Right atrium auricular region (tissue), 2 donors: ENCODE measurements around the gene SLC38A11. TPM values are rescaled to one million over a fixed set of nuclear protein-coding genes. Genes with fewer than 3 reads are reported as not detected.

Experiments used
- DNase-seq: peaks from one replicate; pipeline ENCODE4 v3.0.0-alpha.2; 2019; ENCODE audit warnings: low spot score
- H3K27ac ChIP-seq, 2 donors: fragments of 200-600 bp; sonication (generic); 1 replicate in 1 of 2; 2 replicates in 1 of 2; pipeline ENCODE4 v1.5.1; 2016 to 2019
- H3K27me3 ChIP-seq, 2 donors: fragments of 200-600 bp; sonication (generic); one replicate each; pipeline versions ENCODE4 v1.5.1 to v1.6.0; 2017 to 2019
- H3K36me3 ChIP-seq: fragments of 200-600 bp; sonication (generic); one replicate; pipeline ENCODE4 v1.5.1; 2016
- H3K4me1 ChIP-seq, 2 donors: fragments of 200-600 bp; sonication (generic); one replicate each; pipeline versions ENCODE4 v1.5.1 to v1.6.0; 2017 to 2019
- H3K4me3 ChIP-seq, 2 donors: fragments of 200-600 bp; sonication (generic); 1 replicate in 1 of 2; 2 replicates in 1 of 2; pipeline ENCODE4 v1.5.1; 2017 to 2019; ENCODE audit warnings: mild to moderate bottlenecking in 1 of 2, moderate library complexity in 1 of 2
- H3K9me3 ChIP-seq, 2 donors: fragments of 200-600 bp; sonication (generic); one replicate each; pipeline ENCODE4 v1.5.1; 2019
- total RNA-seq, 2 donors: library from RNA; depleted of rRNA; stranded (reverse); fragments of >200 nt; gene quantifications; one replicate each; pipeline ENCODE4 v1.1.0, GENCODE V29; 2016
- TF ChIP-seq, protein P1 (sequence below), 2 donors: fragments of 200-600 bp; sonication (generic); IDR thresholded peaks; one replicate each; pipeline ENCODE4 v1.5.1; 2019; ENCODE audit warnings: antibody characterized with exemption in 2 of 2

Gene SLC38A11
- total RNA-seq, 2 donors from 2014 or later, result 0.74 TPM; not detected in 1

DNA sequence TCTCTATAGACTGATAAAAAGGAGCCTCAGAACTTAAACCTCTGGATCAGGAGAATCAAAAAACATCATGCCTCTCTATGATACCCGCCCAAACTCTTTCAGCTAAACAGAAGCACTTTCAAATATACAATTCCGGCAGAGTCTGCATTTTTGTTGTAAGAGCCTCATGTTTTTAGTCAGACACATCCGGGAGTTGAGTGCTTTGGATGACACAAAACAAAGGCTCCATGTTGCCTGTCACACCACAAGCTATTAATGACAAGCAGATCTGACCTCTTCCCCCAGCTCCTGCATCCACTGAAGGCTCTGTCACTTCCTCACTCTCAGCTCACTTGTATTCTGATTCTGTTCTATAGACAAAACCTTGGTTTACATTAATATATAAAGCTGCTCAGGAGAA is 33.2 kb downstream of the SLC38A11 start:
- TF ChIP-seq, protein P1, sequence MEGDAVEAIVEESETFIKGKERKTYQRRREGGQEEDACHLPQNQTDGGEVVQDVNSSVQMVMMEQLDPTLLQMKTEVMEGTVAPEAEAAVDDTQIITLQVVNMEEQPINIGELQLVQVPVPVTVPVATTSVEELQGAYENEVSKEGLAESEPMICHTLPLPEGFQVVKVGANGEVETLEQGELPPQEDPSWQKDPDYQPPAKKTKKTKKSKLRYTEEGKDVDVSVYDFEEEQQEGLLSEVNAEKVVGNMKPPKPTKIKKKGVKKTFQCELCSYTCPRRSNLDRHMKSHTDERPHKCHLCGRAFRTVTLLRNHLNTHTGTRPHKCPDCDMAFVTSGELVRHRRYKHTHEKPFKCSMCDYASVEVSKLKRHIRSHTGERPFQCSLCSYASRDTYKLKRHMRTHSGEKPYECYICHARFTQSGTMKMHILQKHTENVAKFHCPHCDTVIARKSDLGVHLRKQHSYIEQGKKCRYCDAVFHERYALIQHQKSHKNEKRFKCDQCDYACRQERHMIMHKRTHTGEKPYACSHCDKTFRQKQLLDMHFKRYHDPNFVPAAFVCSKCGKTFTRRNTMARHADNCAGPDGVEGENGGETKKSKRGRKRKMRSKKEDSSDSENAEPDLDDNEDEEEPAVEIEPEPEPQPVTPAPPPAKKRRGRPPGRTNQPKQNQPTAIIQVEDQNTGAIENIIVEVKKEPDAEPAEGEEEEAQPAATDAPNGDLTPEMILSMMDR (IDR thresholded peaks at IDR 0.05), result no peak
- no peak for DNase-seq
- H3K4me1 ChIP-seq, result no peaks in the 10 kb centered on the region
- no peak overlapping the region for H3K4me3 ChIP-seq
- no peaks in the 10 kb centered on the region for H3K36me3 ChIP-seq
- H3K27ac ChIP-seq, result no peak overlapping the region
- no peaks in the 10 kb centered on the region for H3K27me3 ChIP-seq
- H3K9me3 ChIP-seq, result no peaks in the 10 kb centered on the region

DNA sequence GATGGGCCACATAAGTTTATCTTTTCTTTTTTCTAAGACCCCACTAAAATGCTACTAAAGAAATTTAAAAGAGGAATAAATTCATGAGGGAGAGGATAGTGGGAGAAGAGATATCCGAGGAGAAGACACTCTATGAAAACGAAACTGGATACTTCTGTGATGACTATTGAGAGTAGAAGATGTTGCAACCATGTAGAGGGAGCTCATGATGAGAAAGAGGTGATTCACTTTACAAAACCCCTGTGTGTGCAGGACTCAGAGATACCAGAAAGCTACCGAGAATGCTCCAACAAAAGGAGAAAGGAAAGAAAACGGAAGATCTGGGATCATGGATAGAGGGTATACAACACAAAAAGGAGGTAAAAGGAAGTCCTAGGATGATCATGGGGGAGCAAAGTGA is 34.9 kb downstream of the SLC38A11 start:
- Histone ChIP-seq H3K36me3 (no peaks in the 10 kb centered on the region), H3K4me1 (no peaks in the 10 kb centered on the region), H3K9me3 (no peaks in the 10 kb centered on the region), H3K4me3 (no peak overlapping the region), H3K27ac (no peak overlapping the region), H3K27me3 (no peaks in the 10 kb centered on the region)
- TF ChIP-seq, protein P1 (IDR thresholded peaks at IDR 0.05), result no peak
- DNase-seq, result no peak

DNA sequence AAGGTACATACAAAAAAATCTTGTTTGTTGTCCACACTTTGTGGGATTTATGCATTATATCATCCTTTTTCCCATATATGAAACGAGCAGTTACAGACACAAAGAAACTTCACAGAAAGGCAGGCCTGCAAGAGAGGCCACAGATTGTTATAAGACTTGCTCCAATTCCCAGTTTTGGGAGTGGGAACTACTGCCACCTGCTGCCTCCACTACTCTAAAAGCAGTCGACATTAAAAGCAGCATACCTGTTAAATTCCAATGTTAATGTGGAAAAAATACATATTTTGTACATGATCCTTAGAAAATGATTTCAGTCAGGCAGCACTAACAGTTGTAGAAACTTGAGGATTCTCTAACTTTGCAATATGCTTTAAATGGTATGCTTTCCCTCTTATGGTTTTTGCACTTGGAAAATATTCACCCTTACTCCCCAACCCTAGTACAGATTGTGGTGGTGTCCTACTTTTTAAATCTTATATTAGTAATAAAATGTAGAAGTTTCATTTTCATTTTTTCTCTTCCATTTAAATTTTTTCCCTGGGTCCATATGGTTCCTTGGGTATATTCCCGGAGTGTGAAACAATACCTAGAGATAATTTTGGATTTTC is 37.9 kb downstream of the SLC38A11 start:
- Histone ChIP-seq H3K4me3 (no peak overlapping the region), H3K4me1 (peaks cover 0 to 13% of the 10 kb centered on the region in 2 donors), H3K27ac (no peak overlapping the region), H3K9me3 (no peaks in the 10 kb centered on the region), H3K27me3 (no peaks in the 10 kb centered on the region), H3K36me3 (no peaks in the 10 kb centered on the region)
- TF ChIP-seq, protein P1 (IDR thresholded peaks at IDR 0.05), result peak; percentile 52 to 72
- no peak for DNase-seq

DNA sequence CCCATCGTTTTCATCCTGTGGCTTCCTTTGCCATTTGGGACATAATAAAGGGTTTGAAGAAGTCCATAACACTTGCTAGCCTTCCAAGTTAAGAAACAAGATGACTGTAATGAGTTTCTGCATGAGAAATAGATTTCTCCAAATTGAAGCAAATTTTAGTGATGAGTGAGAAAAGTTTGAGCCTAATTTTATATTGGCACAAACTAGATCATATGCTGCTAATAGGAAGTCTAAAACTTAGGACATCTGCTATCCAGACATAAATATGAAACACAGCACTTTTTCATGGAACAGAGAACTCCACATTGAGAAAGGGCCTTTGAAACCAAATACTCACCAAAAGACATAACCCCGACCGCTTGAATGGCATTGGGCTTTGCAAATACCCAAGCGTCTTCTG is 39.8 kb downstream of the SLC38A11 start:
- TF ChIP-seq, protein P1 (IDR thresholded peaks at IDR 0.05), result no peak
- no peaks in the 10 kb centered on the region for H3K36me3 ChIP-seq
- H3K27me3 ChIP-seq, result no peaks in the 10 kb centered on the region
- no peaks in the 10 kb centered on the region for H3K9me3 ChIP-seq
- H3K4me3 ChIP-seq, result no peak overlapping the region
- no peak for DNase-seq
- H3K27ac ChIP-seq, result no peak overlapping the region
- peaks cover 0 to 15% of the 10 kb centered on the region in 2 donors for H3K4me1 ChIP-seq

DNA sequence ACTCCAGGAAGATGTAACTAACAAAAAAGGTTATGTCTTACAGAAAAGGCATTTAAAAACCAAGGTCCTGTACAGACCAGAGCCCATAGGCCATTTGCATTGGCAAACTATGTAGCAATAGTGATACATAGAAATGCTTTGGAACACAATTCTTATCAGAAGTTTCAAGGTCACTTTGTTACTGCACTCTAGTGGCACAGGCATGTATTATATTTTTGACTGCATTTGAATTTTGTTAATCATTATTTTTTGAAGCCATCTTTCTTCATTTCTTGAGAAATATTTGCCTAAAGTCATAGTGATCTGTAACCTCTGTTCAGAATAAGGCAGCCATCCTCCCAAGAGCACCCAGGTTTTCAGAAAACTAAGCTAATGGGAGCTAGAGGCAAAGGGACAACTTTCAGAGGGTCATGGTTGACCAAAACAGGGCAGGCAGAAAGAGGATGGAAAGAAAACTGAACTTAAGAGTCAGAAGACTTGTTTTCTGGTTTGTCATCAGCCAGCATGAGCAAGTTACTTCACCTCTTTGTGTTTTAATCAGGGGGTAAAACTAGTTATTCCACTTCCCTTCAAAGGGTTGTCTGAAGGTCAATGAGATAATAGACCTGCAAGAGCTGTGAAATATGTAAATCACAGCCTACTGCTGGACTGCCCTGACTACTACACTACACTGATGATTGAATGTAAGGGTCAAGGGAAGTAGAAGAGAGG is 41.5 kb downstream of the SLC38A11 start:
- Histone ChIP-seq H3K4me3 (no peak overlapping the region), H3K4me1 (peaks cover 0 to 22% of the 10 kb centered on the region in 2 donors), H3K36me3 (no peaks in the 10 kb centered on the region), H3K27ac (no peak overlapping the region), H3K9me3 (no peaks in the 10 kb centered on the region), H3K27me3 (no peaks in the 10 kb centered on the region)
- DNase-seq, result no peak
- TF ChIP-seq, protein P1 (IDR thresholded peaks at IDR 0.05), result peak; percentile 22 to 62
